Measurements from ENCODE around the gene PAQR3.

PAQR3 gene

DNA sequence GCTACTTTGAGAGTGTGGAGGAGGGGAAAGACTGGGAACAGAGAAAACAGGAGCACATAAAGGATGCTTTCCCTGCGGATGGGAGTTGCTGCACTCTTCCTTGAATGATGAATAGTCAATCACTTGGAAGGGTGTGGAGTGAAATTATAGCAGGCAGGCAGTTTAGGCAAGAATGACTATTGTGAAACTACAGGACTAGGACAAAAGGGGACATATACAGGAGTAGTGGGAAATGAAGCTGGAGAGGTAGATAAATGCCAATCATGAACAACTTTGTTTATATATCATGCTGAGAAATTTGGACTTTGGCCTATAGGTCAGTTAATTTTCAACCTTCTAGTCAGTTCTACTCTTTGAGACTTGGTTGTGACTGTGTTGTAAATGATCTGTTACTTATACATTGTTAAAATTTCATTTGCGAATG is 76.9 kb downstream of the PAQR3 start:
- DNase-seq (ENCODE audit: low read depth) = no peak
